Keratinocyte (primary cell): ENCODE data around the gene IFT25.

Experiments
- CTCF ChIP-seq, 3 experiments: IDR thresholded peaks in 1 of 3; conservative IDR thresholded peaks in 1 of 3; optimal IDR thresholded peaks in 1 of 3; 2 replicates in 2 of 3; 3 replicates in 1 of 3; pipeline versions ENCODE3 to v1.5.1; 2011; ENCODE audit warnings: low read length in 3 of 3, mild to moderate bottlenecking in 3 of 3, moderate library complexity in 2 of 3, control low read depth in 1 of 3, inconsistent platforms in 1 of 3; ENCODE audit not compliant: insufficient read depth in 2 of 3; ENCODE audit errors: extremely low read depth in 1 of 3
- EZH2 ChIP-seq: IDR thresholded peaks from one replicate; pipeline ENCODE4 v1.6.1; 2012; ENCODE audit warnings: inconsistent platforms, mild to moderate bottlenecking, low read length, moderate library complexity

- no peak for TF ChIP-seq CTCF (optimal IDR thresholded peaks at IDR 0.05 in 1 of 3, IDR thresholded peaks at IDR 0.05 in 1 of 3, conservative IDR thresholded peaks at IDR 0.05 in 1 of 3; ENCODE audit: extremely low read depth in 1 of 3, insufficient read depth in 2 of 3, low read length in 3 of 3)
- no peak for TF ChIP-seq EZH2
Measured at GRCh38 chr1:53968125-53968513, 22.6 kb upstream of the IFT25 start.
